Activated naive CD4-positive, alpha-beta T cell treated with anti-CD3 and anti-CD28 coated beads for 36 hours (primary cell): Measurements from ENCODE around the gene TEX2. TPM values are rescaled to one million over a fixed set of nuclear protein-coding genes. Genes with fewer than 3 reads are reported as not detected.

Experiments
- CTCF ChIA-PET: fragments of 350-600 bp; sonication (Branson Sonifier 250); formaldehyde crosslinking; loops from one replicate; lab custom pipeline; 2021; ENCODE audit warnings: antibody characterized with exemption; lab: Charles Lee
- DNase-seq: peaks from one replicate; pipeline ENCODE4 v3.0.0-alpha.2; 2020
- H3K27ac Mint-ChIP-seq: one replicate; pipeline ENCODE4 v1.8.0; 2021; ENCODE audit warnings: mild to moderate bottlenecking, mixed read lengths
- H3K27me3 Mint-ChIP-seq: one replicate; pipeline ENCODE4 v1.8.0; 2021; ENCODE audit warnings: low read depth, mixed read lengths
- H3K36me3 Mint-ChIP-seq: one replicate; pipeline ENCODE4 v1.8.0; 2021; ENCODE audit warnings: low read depth, mixed read lengths
- H3K4me1 Mint-ChIP-seq: one replicate; pipeline ENCODE4 v1.8.0; 2021; ENCODE audit warnings: low read depth, mixed read lengths
- H3K4me3 Mint-ChIP-seq: one replicate; pipeline ENCODE4 v1.8.0; 2021; ENCODE audit warnings: mild to moderate bottlenecking, moderate library complexity, mixed read lengths
- H3K9me3 Mint-ChIP-seq: one replicate; pipeline ENCODE4 v1.8.0; 2021; ENCODE audit warnings: mixed read lengths
- intact Hi-C: fragments of 100-400 bp; cut with micrococcal nuclease; formaldehyde crosslinking; loops from one replicate; pipeline ENCODE4 v1.15.1; 2023
- total RNA-seq, 2 experiments: library from RNA; stranded (reverse); gene quantifications; one replicate each; pipeline ENCODE4 v1.2.3, GENCODE V29; 2021

TEX2 gene
- total RNA-seq: 10 to 100 TPM in 1 of 2 experiments, 1 to 10 TPM in 1; 9.2 to 10.6 TPM

- Mint-ChIP-seq H3K36me3 (no peaks in the 10 kb centered on the region), H3K27ac (peak within 1 kb of the TSS; percentile 88), H3K4me1 (peaks cover 39% of the 10 kb centered on the region), H3K27me3 (no peaks in the 10 kb centered on the region), H3K9me3 (no peaks in the 10 kb centered on the region), H3K4me3 (peak within 1 kb of the TSS; percentile 90)
- intact Hi-C loops: loop anchor here (1.0 to 5.0 kb wide), 8 partner anchors 19 to 364 kb away; partner anchors contain the start of genes CEP95, DDX5 and ICAM2
- CTCF ChIA-PET: interaction anchor here (0.9 to 1.0 kb wide), 2 partner anchors 62 to 235 kb away, joined by 3 read pairs; no protein-coding TSS in a partner anchor
- DNase-seq: peak; percentile 92
These were observed at the start of gene TEX2 for GRCh38 chr17:64263000-64263766. TEX2 (minus strand) TSS chr17:64263260; CDS start chr17:64214217, 49,043 bp downstream.

- Mint-ChIP-seq H3K4me3 (no peak overlapping the region), H3K4me1 (peaks cover 2% of the 10 kb centered on the region), H3K9me3 (no peaks in the 10 kb centered on the region), H3K36me3 (no peaks in the 10 kb centered on the region), H3K27ac (no peak overlapping the region), H3K27me3 (no peaks in the 10 kb centered on the region)
- no peak for DNase-seq
- intact Hi-C loops: no loop called here
- CTCF ChIA-PET: interaction anchor here (2.0 to 5.1 kb wide), 2 partner anchors 11 to 109 kb away, joined by 9 to 84 read pairs; no protein-coding TSS in a partner anchor
These were observed 46.6 kb upstream of the TEX2 start for GRCh38 chr17:64309710-64310109.

GRCh38 chr17:64309021-64309420 is 46.0 kb upstream of the TEX2 start:
- Mint-ChIP-seq H3K27ac (no peak overlapping the region), H3K4me3 (no peak overlapping the region), H3K27me3 (no peaks in the 10 kb centered on the region), H3K4me1 (peaks cover 2% of the 10 kb centered on the region), H3K9me3 (no peaks in the 10 kb centered on the region), H3K36me3 (no peaks in the 10 kb centered on the region)
- no peak for DNase-seq
- CTCF ChIA-PET: interaction anchor here (1.1 to 5.1 kb wide), 4 partner anchors 10 to 340 kb away, joined by 4 to 84 read pairs (median 8); no protein-coding TSS in a partner anchor
- intact Hi-C loops: no loop called here

GRCh38 chr17:64306850-64307463 is 43.9 kb upstream of the TEX2 start:
- DNase-seq: peak; percentile 80
- no peaks in the 10 kb centered on the region for H3K36me3 Mint-ChIP-seq
- H3K27ac Mint-ChIP-seq: no peak overlapping the region
- H3K27me3 Mint-ChIP-seq: no peaks in the 10 kb centered on the region
- CTCF ChIA-PET: interaction anchor here (0.6 to 5.1 kb wide), 7 partner anchors 10 to 480 kb away, joined by 3 to 84 read pairs (median 5); no protein-coding TSS in a partner anchor
- no peak overlapping the region for H3K4me3 Mint-ChIP-seq
- H3K4me1 Mint-ChIP-seq: peaks cover 2% of the 10 kb centered on the region
- no peaks in the 10 kb centered on the region for H3K9me3 Mint-ChIP-seq
- intact Hi-C loops: loop anchor here (1.0 kb wide), 1 partner anchor 111 kb away; no protein-coding TSS in a partner anchor

- Mint-ChIP-seq H3K4me1 (peaks cover 2% of the 10 kb centered on the region), H3K27me3 (no peaks in the 10 kb centered on the region), H3K36me3 (no peaks in the 10 kb centered on the region), H3K4me3 (no peak overlapping the region), H3K27ac (no peak overlapping the region), H3K9me3 (no peaks in the 10 kb centered on the region)
- CTCF ChIA-PET: interaction anchor here (0.7 to 3.6 kb wide), 6 partner anchors 14 to 432 kb away, joined by 3 to 35 read pairs (median 11); no protein-coding TSS in a partner anchor
- DNase-seq: no peak
- intact Hi-C loops: no loop called here
These were observed 41.5 kb upstream of the TEX2 start for GRCh38 chr17:64304551-64304950.

GRCh38 chr17:64300699-64300965 is 37.6 kb upstream of the TEX2 start:
- CTCF ChIA-PET: interaction anchor here (2.8 to 7.1 kb wide), 2 partner anchors 10 to 120 kb away, joined by 12 to 31 read pairs; no protein-coding TSS in a partner anchor
- Mint-ChIP-seq H3K27ac (no peak overlapping the region), H3K4me3 (no peak overlapping the region), H3K36me3 (no peaks in the 10 kb centered on the region), H3K27me3 (no peaks in the 10 kb centered on the region), H3K4me1 (no peaks in the 10 kb centered on the region), H3K9me3 (no peaks in the 10 kb centered on the region)
- intact Hi-C loops: no loop called here
- DNase-seq: no peak

GRCh38 chr17:64297467-64298088 is 34.5 kb upstream of the TEX2 start:
- intact Hi-C loops: no loop called here
- no peak for DNase-seq
- no peak overlapping the region for H3K27ac Mint-ChIP-seq
- H3K36me3 Mint-ChIP-seq: no peaks in the 10 kb centered on the region
- CTCF ChIA-PET: interaction anchor here (0.6 to 7.1 kb wide), 5 partner anchors 9 to 859 kb away, joined by 3 to 31 read pairs (median 4); no protein-coding TSS in a partner anchor
- H3K4me3 Mint-ChIP-seq: no peak overlapping the region
- no peaks in the 10 kb centered on the region for H3K9me3 Mint-ChIP-seq
- no peaks in the 10 kb centered on the region for H3K27me3 Mint-ChIP-seq
- H3K4me1 Mint-ChIP-seq: no peaks in the 10 kb centered on the region

- peaks cover 3% of the 10 kb centered on the region for H3K9me3 Mint-ChIP-seq
- H3K27me3 Mint-ChIP-seq: no peaks in the 10 kb centered on the region
- no peak overlapping the region for H3K27ac Mint-ChIP-seq
- H3K4me3 Mint-ChIP-seq: no peak overlapping the region
- H3K36me3 Mint-ChIP-seq: peaks cover 3% of the 10 kb centered on the region
- CTCF ChIA-PET: interaction anchor here (1.6 to 7.1 kb wide), 2 partner anchors 15 to 124 kb away, joined by 4 to 31 read pairs; no protein-coding TSS in a partner anchor
- DNase-seq: no peak
- no peaks in the 10 kb centered on the region for H3K4me1 Mint-ChIP-seq
- intact Hi-C loops: no loop called here
These were observed 33.2 kb upstream of the TEX2 start for GRCh38 chr17:64296246-64296645.

- H3K36me3 Mint-ChIP-seq: peaks cover 4% of the 10 kb centered on the region
- no peak for DNase-seq
- H3K9me3 Mint-ChIP-seq: peaks cover 9% of the 10 kb centered on the region
- H3K27me3 Mint-ChIP-seq: no peaks in the 10 kb centered on the region
- H3K27ac Mint-ChIP-seq: no peak overlapping the region
- H3K4me1 Mint-ChIP-seq: no peaks in the 10 kb centered on the region
- intact Hi-C loops: no loop called here
- H3K4me3 Mint-ChIP-seq: no peak overlapping the region
- CTCF ChIA-PET: interaction anchor here (0.9 to 7.1 kb wide), 2 partner anchors 11 to 125 kb away, joined by 9 to 31 read pairs; no protein-coding TSS in a partner anchor
These were observed 32.1 kb upstream of the TEX2 start for GRCh38 chr17:64295146-64295545.

- DNase-seq: peak; percentile 28
- no peaks in the 10 kb centered on the region for H3K27me3 Mint-ChIP-seq
- H3K27ac Mint-ChIP-seq: no peak overlapping the region
- intact Hi-C loops: no loop called here
- no peaks in the 10 kb centered on the region for H3K4me1 Mint-ChIP-seq
- peaks cover 9% of the 10 kb centered on the region for H3K9me3 Mint-ChIP-seq
- CTCF ChIA-PET: interaction anchor here (0.6 to 3.5 kb wide), 22 partner anchors 8 to 463 kb away, joined by 3 to 28 read pairs (median 4); partner anchors contain the start of gene CD79B
- H3K36me3 Mint-ChIP-seq: peaks cover 4% of the 10 kb centered on the region
- no peak overlapping the region for H3K4me3 Mint-ChIP-seq
These were observed 28.3 kb upstream of the TEX2 start for GRCh38 chr17:64291268-64291851.

- peaks cover 9% of the 10 kb centered on the region for H3K9me3 Mint-ChIP-seq
- CTCF ChIA-PET: interaction anchor here (0.6 to 3.5 kb wide), 11 partner anchors 10 to 370 kb away, joined by 3 to 28 read pairs (median 4); no protein-coding TSS in a partner anchor
- no peak overlapping the region for H3K4me3 Mint-ChIP-seq
- DNase-seq: no peak
- H3K27ac Mint-ChIP-seq: no peak overlapping the region
- intact Hi-C loops: no loop called here
- H3K4me1 Mint-ChIP-seq: no peaks in the 10 kb centered on the region
- peaks cover 4% of the 10 kb centered on the region for H3K36me3 Mint-ChIP-seq
- no peaks in the 10 kb centered on the region for H3K27me3 Mint-ChIP-seq
These were observed 26.7 kb upstream of the TEX2 start for GRCh38 chr17:64289741-64290141.
